Midbrain (tissue), 1 donor: ENCODE results near the gene CHMP4A.
"Not testable (repeated sequence)": the region's sequence is repeated elsewhere in the genome, so short reads cannot be mapped to it uniquely, and the experiment has no call there.

Source experiments
- DNase-seq: peaks from one replicate; lab custom pipeline; 2025; lab: John Stamatoyannopoulos, UW

The CHMP4A gene

DNA sequence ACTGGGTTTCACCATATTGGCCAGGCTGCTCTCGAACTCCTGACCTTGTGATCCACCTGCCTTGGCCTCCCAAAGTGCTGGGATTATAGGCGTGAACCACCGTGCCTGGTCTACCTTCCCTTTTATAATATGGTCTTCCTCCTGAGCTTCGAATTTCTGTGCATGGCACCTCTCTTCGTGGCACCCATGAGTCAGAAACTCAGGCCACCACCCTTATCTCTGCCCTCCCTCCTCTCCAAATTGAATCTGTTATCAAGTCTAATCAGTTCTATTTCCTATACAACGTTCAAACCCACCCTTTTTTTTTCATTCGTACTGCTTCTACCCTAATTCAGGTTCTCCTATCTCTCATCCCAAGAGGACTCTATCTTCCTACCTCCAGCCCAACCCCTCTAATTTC is 34.1 kb upstream of the CHMP4A start:
- DNase-seq, result no peak

DNA sequence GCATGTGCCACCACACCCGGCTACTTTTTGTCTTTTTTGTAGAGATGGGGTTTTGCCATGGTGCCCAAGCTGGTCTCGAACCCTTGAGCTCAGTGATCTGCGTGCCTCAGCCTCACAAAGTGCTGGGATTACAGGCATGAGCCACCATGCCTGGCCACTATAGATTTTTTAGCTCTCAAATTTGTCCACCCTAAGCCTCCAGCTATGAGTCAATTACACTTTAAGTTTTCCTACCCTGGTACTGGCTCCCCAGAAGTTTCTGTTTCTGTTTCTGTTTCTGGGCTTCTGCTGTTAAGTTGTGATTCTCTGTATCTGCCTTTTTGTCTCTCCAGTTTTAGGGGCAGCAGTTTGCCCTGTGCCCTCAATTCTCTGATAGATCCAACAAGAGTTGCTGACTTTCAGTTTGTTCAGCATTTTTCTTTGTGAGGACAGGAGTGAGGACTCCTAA is 33.5 kb upstream of the CHMP4A start:
- no peak for DNase-seq

DNA sequence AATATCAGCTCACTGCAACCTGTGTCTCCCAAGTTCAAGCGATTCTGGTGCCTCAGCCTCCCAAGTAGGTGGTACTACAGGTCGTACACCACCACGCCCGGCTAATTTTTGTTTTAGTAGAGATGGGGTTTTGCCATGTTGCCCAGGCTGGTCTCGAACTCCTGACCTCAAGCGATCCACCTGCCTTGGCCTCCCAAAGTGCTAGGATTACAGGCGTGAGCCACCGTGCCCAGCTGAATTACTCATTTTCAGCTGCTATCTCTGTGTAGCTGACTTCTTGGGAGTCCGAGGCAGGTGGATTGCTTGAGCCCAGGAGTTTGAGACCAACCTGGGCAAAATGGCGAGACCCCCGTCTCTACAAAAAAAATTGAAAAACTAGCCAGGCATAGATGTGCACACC is 32.1 kb upstream of the CHMP4A start:
- DNase-seq, result not testable (repeated sequence)

DNA sequence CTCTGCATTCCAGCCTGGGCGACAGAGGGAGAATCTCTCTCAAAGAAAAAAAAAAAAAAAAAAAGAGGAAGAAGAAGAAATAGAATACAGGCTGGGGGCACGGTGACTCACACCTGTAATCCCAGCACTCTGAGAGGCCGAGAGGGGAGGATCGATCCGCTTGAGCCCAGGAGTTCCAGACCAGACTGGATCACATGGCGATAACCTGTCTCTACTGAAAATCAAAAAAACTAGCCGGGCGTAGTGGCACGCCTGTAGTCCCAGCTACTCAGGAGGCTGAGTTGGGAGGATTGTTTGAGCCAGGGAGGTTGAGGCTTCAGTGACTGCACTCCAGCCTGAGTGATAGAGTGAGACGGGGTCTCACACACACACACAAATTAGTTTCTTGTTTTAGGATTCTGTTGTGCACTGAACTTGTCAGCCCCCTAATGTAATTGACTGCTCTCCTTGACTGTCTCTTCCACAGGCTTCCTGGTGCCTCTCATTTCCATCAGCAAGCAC is 30.1 kb upstream of the CHMP4A start:
- DNase-seq, result no peak

DNA sequence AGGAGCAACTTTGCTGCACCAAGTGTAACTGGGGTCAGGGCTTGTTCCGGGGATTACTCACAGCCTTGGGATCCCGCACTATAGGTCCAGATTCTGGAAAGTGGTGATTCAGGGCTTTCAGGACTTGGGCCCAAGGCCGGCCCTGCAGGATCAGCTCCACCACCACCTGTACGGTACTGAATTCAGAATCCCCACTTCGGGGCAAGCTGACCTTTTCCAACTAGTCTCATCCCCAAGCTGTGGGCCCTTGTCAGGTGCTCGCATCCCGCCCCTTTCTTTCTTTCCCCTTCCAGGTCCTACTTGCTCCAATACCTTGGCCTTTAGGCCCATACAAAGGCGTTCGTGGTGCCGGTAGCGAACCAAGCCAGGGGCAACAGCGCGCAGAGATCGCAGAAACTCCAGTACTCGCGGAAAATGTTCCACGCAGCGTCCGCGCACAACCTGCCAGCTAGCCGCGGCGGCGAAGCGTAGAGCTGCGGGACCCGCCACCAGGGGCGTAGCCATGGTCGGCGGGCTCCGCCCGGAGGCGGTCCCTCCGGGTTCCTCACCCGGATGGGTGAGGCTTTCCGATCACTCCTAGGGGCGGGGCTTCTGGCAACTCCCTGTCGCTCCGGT is 28.6 kb upstream of the CHMP4A start:
- DNase-seq, result peak; percentile 95

DNA sequence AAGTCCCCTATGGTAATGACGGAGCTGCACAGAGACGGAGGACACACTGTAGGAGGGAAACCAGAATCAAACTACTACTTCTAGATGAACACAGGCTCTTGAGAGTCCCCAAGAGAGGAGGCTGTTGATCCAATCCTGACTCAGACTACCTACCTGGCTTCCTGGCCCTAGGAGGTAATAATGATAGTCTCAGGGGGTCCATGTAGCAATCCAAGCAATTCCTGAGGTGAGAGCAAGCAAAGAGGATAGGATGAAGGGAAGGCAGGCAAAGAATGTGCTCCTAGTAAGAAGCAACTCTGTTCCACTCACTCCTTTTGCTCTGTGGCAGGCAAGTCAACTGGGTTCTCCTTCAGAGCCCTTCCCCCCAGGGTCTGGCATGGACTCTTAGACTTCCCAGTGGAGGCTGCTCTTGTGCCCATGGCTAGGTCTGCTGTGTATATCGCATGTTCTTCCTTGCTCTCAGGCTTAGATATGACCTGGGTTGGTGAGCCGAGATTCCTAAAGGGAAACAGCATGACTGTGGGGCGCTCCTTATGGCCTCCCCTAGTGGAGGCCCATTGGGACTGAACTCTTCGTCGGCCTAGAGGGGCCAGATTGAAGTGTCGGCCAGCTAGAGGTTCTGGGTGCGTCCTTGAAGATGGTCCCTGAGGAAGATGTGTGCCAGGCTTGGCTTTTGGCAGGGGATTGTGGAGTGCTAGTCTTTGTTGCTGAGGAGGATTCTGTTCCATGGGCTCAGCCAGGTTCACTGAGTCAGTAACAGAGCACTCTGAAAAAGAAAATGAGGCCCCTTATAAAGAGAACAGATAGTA is 27.0 kb upstream of the CHMP4A start:
- no peak for DNase-seq

DNA sequence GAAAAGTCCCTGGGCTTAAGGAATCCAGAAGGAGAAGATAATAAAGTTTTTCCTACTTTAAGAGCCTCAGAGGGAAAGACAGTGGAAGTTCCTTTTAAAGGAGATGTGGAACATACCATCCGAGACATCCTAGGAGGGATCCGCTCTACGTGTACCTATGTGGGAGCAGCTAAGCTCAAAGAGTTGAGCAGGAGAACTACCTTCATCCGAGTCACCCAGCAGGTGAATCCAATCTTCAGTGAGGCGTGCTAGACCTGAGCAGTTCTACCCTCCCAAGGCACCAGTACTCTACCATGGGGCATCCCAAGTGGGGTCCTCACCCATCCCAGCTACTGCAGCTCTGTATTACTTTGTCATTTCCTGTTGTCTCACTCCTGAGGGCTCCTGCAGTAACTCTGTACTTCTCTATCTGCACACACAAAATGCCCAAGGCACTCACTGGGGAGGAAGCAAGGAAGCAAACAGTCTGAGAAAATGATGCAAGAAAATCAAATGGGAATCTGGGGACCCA is 25.3 kb upstream of the CHMP4A start:
- DNase-seq, result no peak

DNA sequence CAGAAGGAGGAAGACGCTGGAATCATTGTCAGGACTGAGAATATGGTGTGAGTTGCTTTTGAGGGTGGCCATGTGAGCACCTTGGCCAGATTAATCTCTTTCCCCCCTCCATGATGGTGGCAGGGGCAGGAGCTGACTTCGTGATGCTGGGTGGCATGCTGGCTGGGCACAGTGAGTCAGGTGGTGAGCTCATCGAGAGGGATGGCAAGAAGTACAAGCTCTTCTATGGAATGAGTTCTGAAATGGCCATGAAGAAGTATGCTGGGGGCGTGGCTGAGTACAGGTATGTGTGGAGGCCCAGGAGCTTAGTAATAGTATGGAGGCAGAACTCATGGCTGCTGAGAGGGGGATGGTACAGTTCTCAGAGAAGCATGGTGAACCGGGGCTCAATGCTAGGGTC is 24.8 kb upstream of the CHMP4A start:
- DNase-seq, result no peak

DNA sequence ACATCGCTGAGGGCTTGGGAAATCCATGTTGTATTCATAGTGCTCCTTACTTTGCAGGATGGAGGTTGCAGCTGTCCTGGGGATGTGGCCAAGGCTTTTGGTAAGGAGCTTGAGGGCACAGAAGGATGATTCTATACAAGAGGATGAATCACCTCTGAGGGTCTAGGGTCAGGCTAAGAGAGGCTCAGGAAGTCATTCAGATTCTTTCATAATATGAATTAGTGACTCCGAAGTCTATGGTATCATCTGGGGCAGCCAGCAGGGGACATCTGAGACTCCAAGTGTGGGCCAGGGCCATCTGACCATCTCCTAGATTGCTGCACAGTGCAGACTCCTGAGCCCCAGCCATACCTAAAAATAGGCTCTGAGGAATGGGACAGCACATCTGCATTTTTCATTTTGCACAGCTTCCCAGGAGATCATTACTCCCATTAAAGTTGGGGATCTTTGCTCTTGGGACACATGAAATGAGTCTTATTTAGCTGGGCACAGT is 24.2 kb upstream of the CHMP4A start:
- no peak for DNase-seq

DNA sequence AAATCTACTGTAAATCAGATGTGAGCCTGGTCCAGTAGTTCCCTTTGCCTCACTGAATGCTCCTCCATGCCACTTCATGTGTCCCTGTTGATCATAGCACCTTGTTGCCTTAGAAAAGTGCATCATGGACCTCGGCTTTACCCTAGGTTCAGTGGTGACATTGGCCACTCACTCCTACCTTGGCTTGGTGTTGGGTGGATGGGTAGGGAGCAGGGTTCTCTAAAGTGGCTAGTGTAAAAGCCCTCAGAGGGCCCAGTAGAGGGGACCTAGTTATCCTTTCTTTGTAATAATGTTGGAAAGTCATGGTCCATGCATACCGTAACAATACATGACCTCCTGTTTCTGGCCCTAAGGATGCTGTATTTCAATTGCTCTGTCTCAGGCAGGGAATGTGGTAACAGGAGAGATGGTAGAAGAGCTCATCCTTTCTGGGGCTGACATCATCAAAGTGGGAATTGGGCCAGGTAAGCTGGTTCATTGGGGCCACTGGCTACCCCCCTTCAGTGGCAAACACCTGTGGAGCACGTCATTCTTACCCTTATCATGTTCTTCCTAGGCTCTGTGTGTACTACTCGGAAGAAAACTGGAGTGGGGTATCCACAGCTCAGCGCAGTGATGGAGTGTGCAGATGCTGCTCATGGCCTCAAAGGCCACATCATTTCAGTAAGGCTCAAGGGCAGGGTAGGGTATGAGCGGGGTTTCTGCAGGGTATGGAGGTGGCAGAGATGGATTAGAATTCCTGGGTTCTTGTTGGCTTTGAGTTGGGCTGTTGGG is 23.6 kb upstream of the CHMP4A start:
- DNase-seq, result no peak

DNA sequence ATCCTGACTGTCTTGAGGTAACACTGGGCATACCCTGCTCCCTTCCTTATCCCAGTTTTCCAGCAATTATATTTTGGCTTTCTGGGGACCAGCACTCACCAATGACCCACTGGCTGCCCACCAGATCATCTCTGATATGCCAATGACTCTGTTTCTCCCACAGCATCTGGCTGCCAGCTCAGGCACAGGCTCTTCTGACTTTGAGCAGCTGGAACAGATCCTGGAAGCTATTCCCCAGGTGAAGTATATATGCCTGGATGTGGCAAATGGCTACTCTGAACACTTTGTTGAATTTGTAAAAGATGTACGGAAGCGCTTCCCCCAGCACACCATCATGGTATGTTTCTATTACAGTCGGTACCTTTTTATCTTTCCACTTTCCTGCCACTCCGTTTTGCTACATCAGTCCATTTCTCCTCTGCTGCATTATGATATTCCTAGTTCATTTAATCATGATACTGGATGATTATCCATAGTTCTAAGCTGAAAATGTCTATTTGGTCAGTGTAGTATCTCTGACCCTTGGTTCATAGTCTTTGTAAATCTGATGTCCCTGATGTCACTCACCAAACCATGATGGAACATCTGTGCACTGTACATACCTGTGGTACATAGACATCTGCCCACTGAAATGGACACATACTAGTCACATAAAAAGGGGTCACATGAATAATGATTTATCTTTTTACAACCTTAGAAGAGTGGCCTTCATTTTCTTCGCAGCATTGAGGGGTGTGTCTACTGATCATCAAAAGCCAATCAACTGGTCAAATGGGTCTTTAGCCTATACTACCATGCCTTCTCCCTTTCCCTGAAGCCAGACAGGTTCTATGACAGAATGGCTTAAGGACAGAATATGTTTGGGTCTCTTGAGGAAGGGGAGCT is 22.8 kb upstream of the CHMP4A start:
- DNase-seq, result no peak

DNA sequence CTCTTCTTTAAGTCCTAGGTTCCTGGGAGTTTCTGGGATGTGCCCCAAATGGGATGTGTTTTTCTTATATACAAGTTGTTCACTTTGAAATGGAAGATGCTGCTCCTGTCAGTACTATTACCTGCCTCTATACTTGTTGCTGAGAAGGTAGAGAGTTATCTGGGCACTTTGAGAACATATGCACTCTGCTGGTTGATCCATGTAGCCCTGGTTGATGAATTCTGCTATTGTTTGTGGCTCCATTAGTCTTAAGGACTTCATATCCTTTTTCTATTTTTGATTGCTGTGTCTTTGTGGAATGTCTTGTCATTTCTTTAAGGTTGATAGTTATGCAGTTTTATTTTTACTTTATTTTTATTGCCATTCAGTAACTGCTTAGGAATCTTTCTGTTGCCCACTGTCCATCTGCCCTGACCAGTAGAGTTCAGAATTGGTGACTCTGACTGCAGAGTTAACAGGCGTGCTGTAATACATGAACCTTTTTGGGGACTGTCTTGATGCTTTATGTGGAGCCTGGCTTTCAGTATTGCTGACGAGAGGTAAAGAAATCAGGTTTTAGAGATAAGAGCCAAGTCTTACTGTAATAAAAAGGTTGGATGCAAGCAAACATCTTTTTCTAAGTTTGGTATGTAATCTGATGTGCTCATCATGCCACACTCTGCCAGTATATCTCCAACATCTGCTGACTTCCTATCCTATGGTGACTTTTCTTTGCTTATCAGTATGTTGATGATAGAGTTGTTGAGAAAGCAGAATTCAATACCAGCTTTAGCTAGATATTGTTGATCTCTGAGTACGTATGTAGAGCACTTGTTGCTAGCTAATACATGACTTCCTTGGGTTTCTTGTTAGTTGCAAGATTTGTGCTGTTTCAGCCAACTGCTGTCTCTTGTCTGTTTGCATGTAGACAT is 21.1 kb upstream of the CHMP4A start:
- no peak for DNase-seq

DNA sequence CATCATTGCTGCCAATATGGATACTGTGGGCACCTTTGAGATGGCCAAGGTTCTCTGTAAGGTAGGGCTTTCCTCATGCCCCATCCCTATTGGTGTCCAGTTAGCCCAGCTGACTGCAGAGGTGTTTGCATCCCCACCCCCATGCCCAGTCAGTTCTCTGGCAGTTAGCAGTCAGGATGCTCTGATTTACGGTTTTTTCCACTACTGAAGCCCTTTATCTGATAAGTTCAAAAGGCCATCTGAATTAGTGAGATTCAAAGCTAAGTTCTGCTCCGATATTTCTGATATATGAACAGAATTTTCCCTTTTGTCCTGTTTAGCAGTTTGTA is 20.2 kb upstream of the CHMP4A start:
- DNase-seq, result no peak

DNA sequence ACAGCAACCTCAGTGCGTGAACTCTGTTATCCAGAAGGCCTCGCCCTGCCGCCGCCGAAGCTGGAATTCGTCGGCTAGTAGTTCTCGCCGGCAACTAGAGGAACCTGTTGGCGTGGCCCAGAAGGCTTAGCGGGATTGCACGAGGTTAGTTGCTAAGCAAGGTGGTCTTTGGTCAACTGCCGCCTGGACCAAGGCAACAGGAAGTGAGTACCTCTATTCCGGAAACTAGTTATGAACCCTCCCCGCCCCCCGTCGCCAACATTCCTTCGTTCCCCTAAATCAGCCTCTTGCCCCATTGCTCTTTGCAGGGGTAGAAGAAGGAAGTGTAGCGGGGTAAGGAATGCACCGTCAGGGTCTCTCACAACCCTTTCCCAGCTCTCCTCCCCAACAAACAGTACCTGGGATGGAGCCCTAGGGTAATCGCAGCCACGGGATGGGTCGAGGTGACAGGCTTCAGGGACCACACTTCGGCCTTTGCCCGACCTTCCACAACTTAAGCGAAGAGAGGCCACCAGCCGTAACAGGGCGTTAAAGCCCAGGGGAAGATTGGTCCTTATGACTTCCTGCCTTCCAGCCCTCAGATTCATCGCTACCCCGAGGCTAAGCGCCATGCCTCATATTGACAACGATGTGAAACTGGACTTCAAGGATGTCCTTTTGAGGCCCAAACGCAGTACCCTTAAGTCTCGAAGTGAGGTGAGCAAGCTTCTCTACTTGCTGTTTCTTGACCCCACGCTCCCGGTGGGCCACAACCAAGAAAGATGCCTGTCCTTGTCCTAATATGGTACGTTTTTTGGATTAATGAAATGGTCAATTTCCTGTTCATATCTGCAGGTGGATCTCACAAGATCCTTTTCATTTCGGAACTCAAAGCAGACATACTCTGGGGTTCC is 19.6 kb upstream of the CHMP4A start, which contains the start of gene GMPR2:
Gene GMPR2, plus strand, starts transcription at position 285 of the 893 bp plus-strand sequence. Its CDS starts 325 bp downstream, at position 610.
- DNase-seq, result peak; percentile 86

DNA sequence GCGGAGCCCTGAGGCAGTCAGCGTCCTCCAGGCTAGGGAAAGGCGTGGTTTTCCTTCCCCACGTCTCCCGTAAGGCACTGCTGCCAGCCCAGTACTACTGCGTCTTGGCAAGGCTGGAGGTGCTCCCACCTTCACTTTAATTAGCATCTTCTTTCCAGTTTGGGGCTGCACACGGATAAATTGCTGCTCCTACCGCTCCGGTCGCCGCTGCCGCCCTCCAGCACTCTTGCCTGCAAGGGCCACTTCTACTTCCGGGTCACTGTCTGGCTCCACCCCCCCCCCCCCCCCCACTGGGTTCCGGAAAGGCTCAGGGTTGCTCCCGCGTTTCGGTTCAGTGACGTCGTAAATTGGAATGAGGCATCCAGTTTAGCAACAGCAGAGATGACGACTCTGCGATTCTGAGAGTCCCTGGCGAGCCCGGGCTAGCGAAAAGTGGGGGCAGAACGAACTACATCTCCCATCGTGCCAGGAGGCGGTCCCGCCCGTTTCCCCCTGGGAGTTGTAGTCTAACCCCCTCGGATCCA is 18.9 kb upstream of the CHMP4A start, which contains the start of gene NEDD8:
Gene NEDD8, minus strand, starts transcription at position 247 of the 524 bp plus-strand sequence. Its CDS starts 100 bp downstream, at position 147.
- peak; percentile 98 for DNase-seq

DNA sequence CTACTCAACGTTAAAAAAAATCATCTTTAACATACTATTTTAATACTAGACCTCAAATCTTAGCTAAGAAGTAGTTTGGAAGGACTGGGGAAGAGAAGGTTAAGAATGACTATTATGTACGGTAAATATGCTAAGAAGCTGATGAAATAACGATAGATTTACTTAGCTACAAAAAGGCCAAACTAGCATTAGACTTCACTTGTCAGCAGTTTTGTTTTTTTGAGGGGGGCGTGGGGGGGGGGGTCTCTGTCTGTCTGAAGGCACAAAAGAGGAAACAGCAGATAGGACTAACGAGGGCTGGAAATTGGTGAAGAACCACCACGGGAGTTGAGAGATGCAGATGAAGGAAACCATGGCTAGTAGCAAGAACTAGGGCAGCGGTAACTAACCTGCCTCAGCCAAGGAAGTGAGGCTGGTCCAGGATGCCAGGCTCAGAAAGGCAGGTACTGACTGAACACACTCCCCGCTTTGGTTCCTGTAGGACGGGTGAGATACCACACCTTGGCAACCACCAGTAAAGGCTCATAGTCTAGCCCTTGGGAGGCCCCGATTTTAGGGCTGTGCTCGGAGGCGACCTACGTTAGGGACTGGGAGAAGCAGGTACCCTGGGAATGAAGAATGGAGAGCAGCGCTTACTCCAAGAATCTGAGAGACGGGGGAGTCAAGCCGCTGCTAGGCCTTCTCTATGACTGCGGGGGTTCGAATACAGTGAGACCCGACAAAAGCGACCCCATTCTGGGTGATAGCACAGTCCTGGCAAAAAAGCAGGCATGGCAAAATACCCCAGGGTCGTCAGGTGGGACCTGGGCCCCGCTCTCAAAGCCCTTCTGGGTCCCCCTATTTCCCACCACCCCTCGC is 18.2 kb upstream of the CHMP4A start:
- no peak for DNase-seq

DNA sequence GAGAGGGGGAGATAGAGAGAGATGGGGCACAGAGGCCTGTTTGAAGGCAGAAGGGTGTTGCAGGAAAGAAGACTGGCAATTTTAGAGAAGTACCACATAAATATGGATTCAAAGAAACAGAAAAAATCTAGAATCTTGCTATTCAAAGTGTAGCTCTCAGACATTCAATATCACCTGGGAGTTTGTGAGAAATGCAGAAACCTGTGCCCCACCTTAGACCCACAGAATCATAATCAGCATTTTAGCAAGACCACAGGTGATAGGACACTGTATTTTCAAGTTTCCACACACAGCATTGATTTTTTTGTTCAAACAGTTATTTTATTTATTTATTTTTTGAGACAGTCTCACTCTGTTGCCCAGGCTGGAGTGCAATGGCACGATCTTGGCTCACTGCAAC is 15.6 kb upstream of the CHMP4A start:
- DNase-seq, result no peak

DNA sequence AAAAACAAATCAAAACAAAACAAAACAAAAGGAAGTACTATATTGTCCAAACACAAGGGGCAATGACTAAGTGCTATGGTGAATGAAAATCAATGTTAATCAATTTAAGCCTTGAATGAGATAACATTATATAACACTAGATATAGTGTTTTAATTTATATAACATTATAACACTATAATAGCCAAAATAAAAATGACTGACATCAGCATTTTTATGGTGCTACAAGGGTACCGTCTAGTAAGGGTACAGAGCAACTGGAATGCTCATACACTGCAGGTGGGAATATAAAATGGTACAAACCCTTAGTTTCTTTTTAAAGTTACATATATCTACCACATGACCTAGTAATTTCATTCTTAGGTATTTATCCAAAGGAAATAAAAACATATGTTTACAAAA is 13.2 kb upstream of the CHMP4A start:
- no peak for DNase-seq
